PC-3 (cell line): Measurements from ENCODE around the gene LENG1. TPM values are rescaled to one million over a fixed set of nuclear protein-coding genes. Genes with fewer than 3 reads are reported as not detected.

Experiments
- ATAC-seq: fragments of 200-7000 bp; cut with Tn5 transposase; 2 replicates; pipeline ENCODE4 v1.9.1; 2020; ENCODE audit warnings: mild to moderate bottlenecking, moderate library complexity
- BruUV-seq: library from RNA; stranded (reverse); fragments of 400-500 nt; replicated peaks from 2 replicates; lab custom pipeline; 2021; lab: Mats Ljungman, UMichigan
- CTCF ChIA-PET: fragments of 300-600 bp; sonication (Branson Sonifier 250); formaldehyde crosslinking; loops from one replicate; lab custom pipeline; 2022; ENCODE audit warnings: antibody characterized with exemption; lab: Charles Lee
- POLR2A ChIA-PET: fragments of 300-600 bp; sonication (Branson Sonifier 250); formaldehyde crosslinking; loops from one replicate; lab custom pipeline; 2022; ENCODE audit warnings: antibody characterized with exemption; ENCODE audit not compliant: unreplicated experiment; lab: Charles Lee
- DNase-seq: peaks from one replicate; pipeline ENCODE4 v3.0.0-alpha.2; 2015
- H2AFZ ChIP-seq: fragments of 300-600 bp; sonication (generic); 2 replicates; pipeline ENCODE4 v1.6.0; 2016; ENCODE audit warnings: antibody characterized with exemption, low read length
- H3F3A ChIP-seq: fragments of 300-600 bp; sonication (generic); one replicate; pipeline ENCODE4 v1.6.0; 2017; ENCODE audit warnings: antibody characterized with exemption, low read length, control low read depth, mild to moderate bottlenecking; ENCODE audit not compliant: unreplicated experiment
- H3K27ac ChIP-seq: fragments of 300-600 bp; sonication (generic); 2 replicates; pipeline ENCODE4 v1.5.1; 2016; ENCODE audit warnings: mild to moderate bottlenecking, low read length
- H3K27me3 ChIP-seq: fragments of 300-600 bp; sonication (generic); 2 replicates; pipeline ENCODE4 v1.6.1; 2016; ENCODE audit warnings: low read length, mixed read lengths
- H3K36me3 ChIP-seq: fragments of 300-600 bp; sonication (generic); 2 replicates; pipeline ENCODE4 v1.6.1; 2016; ENCODE audit warnings: low read depth, mixed run types, low read length, mixed read lengths
- H3K4me1 ChIP-seq: fragments of 300-600 bp; sonication (generic); 2 replicates; pipeline ENCODE4 v1.5.1; 2016; ENCODE audit warnings: low read length; ENCODE audit not compliant: insufficient read depth
- H3K4me2 ChIP-seq: fragments of 300-600 bp; sonication (generic); 2 replicates; pipeline ENCODE4 v1.6.0; 2016; ENCODE audit warnings: low read length
- H3K4me3 ChIP-seq: fragments of 300-600 bp; sonication (generic); 2 replicates; pipeline ENCODE4 v1.5.1; 2016; ENCODE audit warnings: mild to moderate bottlenecking, low read length, mixed read lengths
- H3K79me2 ChIP-seq: fragments of 300-600 bp; sonication (generic); 2 replicates; pipeline ENCODE4 v1.6.1; 2017; ENCODE audit warnings: low read length, mixed read lengths
- H3K9ac ChIP-seq: fragments of 300-600 bp; sonication (generic); 2 replicates; pipeline ENCODE4 v1.6.0; 2016; ENCODE audit warnings: mild to moderate bottlenecking, low read length
- H3K9me2 ChIP-seq: fragments of 300-600 bp; sonication (generic); replicated peaks from 2 replicates; pipeline ENCODE4 v1.6.1; 2016; ENCODE audit warnings: mixed run types, low read length, mixed read lengths
- H3K9me3 ChIP-seq: fragments of 300-600 bp; sonication (generic); 2 replicates; pipeline ENCODE4 v1.6.1; 2016; ENCODE audit warnings: low read length, mixed read lengths
- H4K20me1 ChIP-seq: fragments of 300-600 bp; sonication (generic); 2 replicates; pipeline ENCODE4 v1.6.1; 2016; ENCODE audit warnings: low read length, mixed read lengths
- EZH2 ChIP-seq: fragments of 300-600 bp; sonication (generic); IDR thresholded peaks from one replicate; pipeline ENCODE4 v1.6.1; 2017; ENCODE audit warnings: antibody characterized with exemption, mild to moderate bottlenecking, low read length; ENCODE audit not compliant: unreplicated experiment
- EZH2phosphoT487 ChIP-seq: fragments of 300-600 bp; sonication (generic); IDR thresholded peaks from 2 replicates; pipeline ENCODE4 v1.6.1; 2018; ENCODE audit warnings: mild to moderate bottlenecking, antibody characterized with exemption, low read length, borderline replicate concordance
- intact Hi-C: fragments of 100-400 bp; cut with micrococcal nuclease; formaldehyde crosslinking; loops from 2 replicates; pipeline ENCODE4 v1.9.0; 2023
- total RNA-seq: library from RNA; depleted of rRNA; stranded (reverse); fragments of >200 nt; gene quantifications from 2 replicates; pipeline ENCODE4 v1.2.3, GENCODE V29; 2014
- TF ChIP-seq, protein P1 (sequence below): fragments of 300-600 bp; sonication (generic); conservative IDR thresholded peaks from 2 replicates; pipeline ENCODE4 v1.5.1; 2017; ENCODE audit warnings: antibody characterized with exemption, low read depth, mild to moderate bottlenecking, low read length

Gene LENG1
- total RNA-seq, 1 experiment from 2014 or later: 13.6 TPM

DNA sequence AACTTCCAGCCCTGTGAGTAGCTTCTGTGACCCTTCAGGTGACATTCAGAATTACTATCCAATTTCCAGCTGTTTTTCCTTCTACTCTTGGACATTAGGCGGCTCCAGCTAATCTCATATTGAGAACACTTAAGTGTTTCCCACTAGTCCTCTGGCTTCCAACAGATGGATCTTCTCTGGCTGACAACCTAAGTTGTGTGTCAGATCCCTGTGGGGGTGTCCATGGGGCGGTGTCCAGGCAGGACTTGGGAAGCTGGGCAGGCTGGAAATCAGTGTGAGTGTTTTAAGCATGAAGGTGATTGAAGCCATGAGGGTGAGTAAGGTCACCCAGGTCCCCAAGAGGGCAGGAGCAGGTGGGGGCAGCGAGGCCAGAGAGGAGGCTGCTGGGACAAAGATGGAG, 11.8 kb downstream of the LENG1 start:
- ATAC-seq (no peak), DNase-seq (no peak)
- Histone ChIP-seq H4K20me1 (0 out of 2 replicates have a peak, but pooled peaks cover 3% of the 10 kb centered on the region), H3K9ac (no peak overlapping the region), H3K4me3 (no peak overlapping the region), H3K27me3 (no peaks in the 10 kb centered on the region), H3K27ac (no peak overlapping the region), H3K4me2 (no peak overlapping the region), H3K9me3 (no peaks in the 10 kb centered on the region), H3F3A (no peaks in the 10 kb centered on the region), H3K9me2 (no peaks in the 10 kb centered on the region), H3K4me1 (no peaks in the 10 kb centered on the region), H2AFZ (no peak overlapping the region), H3K79me2 (peaks cover 3% of the 10 kb centered on the region; the same call in 1 of the 2 replicates), H3K36me3 (peaks cover 75% of the 10 kb centered on the region)
- CTCF ChIA-PET: interaction anchor here (0.6 kb wide), 1 partner anchor 12 kb away, joined by 3 read pairs; the partner anchor contains the start of gene LENG1
- TF ChIP-seq EZH2: no peak
- BruUV-seq: no TSS peak
- POLR2A ChIA-PET: no interaction called here
- intact Hi-C loops: no loop called here

DNA sequence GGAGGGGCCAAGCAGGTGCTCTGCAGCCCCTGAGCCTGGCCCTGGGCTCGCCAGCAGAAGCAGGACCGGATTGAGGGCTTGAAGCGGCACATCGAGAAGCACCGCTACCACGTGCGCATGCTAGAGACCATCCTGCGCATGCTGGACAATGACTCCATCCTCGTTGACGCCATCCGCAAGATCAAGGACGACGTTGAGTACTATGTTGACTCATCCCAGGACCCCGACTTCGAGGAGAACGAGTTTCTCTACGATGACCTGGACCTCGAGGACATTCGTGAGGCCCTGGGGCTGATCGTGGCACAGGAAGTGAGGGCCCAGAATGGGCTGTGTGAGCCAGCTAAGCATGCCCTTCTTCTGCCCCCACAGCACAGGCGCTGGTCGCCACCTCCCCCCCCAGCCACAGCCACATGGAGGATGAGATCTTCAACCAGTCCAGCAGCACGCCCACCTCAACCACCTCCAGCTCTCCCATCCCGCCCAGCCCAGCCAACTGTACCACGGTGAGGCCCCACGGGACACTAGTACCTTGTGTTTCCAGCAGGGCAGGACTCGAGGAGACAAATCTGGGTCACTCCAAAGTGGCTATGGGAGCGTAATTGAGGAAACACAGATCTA, 13.9 kb downstream of the LENG1 start:
- H3K9ac ChIP-seq: no peak overlapping the region
- H4K20me1 ChIP-seq: peaks cover 18% of the 10 kb centered on the region
- no peaks in the 10 kb centered on the region for H3K9me2 ChIP-seq
- H3K79me2 ChIP-seq: peaks cover 23% of the 10 kb centered on the region
- H2AFZ ChIP-seq: no peak overlapping the region
- no TSS peak for BruUV-seq
- H3K9me3 ChIP-seq: no peaks in the 10 kb centered on the region
- ChIA-PET CTCF (no interaction called here), POLR2A (no interaction called here)
- H3K27me3 ChIP-seq: no peaks in the 10 kb centered on the region
- TF ChIP-seq EZH2 (no peak), EZH2phosphoT487 (no peak)
- TF ChIP-seq, protein P1, sequence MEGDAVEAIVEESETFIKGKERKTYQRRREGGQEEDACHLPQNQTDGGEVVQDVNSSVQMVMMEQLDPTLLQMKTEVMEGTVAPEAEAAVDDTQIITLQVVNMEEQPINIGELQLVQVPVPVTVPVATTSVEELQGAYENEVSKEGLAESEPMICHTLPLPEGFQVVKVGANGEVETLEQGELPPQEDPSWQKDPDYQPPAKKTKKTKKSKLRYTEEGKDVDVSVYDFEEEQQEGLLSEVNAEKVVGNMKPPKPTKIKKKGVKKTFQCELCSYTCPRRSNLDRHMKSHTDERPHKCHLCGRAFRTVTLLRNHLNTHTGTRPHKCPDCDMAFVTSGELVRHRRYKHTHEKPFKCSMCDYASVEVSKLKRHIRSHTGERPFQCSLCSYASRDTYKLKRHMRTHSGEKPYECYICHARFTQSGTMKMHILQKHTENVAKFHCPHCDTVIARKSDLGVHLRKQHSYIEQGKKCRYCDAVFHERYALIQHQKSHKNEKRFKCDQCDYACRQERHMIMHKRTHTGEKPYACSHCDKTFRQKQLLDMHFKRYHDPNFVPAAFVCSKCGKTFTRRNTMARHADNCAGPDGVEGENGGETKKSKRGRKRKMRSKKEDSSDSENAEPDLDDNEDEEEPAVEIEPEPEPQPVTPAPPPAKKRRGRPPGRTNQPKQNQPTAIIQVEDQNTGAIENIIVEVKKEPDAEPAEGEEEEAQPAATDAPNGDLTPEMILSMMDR: no peak
- H3F3A ChIP-seq: no peaks in the 10 kb centered on the region
- H3K4me1 ChIP-seq: no peaks in the 10 kb centered on the region
- peaks cover 79% of the 10 kb centered on the region for H3K36me3 ChIP-seq
- ATAC-seq (no peak), DNase-seq (no peak)
- intact Hi-C loops: no loop called here
- H3K27ac ChIP-seq: no peak overlapping the region
- no peak overlapping the region for H3K4me2 ChIP-seq
- no peak overlapping the region for H3K4me3 ChIP-seq

- Histone ChIP-seq H3K27me3 (no peaks in the 10 kb centered on the region), H3K4me3 (no peak overlapping the region), H3F3A (no peaks in the 10 kb centered on the region), H3K9me3 (no peaks in the 10 kb centered on the region), H3K9ac (no peak overlapping the region), H3K36me3 (peaks cover 66% of the 10 kb centered on the region), H3K79me2 (peaks cover 54% of the 10 kb centered on the region), H3K4me2 (no peak overlapping the region), H3K9me2 (no peaks in the 10 kb centered on the region), H2AFZ (no peak overlapping the region), H4K20me1 (peaks cover 40% of the 10 kb centered on the region), H3K4me1 (peaks cover 14% of the 10 kb centered on the region; the same call in 1 of the 2 replicates), H3K27ac (no peak overlapping the region)
- BruUV-seq: no TSS peak
- ATAC-seq (no peak), DNase-seq (no peak)
- intact Hi-C loops: no loop called here
- CTCF ChIA-PET: no interaction called here
- no peak for TF ChIP-seq EZH2phosphoT487
- TF ChIP-seq EZH2: no peak
- TF ChIP-seq, protein P1: no peak
- POLR2A ChIA-PET: no interaction called here
Measured at GRCh38 chr19:54142166-54142780, 17.2 kb downstream of the LENG1 start.
